GM18507 (cell line): Measurements from ENCODE around the gene LRRN2.
"Not testable (repeated sequence)": the region's sequence is repeated elsewhere in the genome, so short reads cannot be mapped to it uniquely, and the experiment has no call there.

Source experiments
- DNase-seq: peaks from one replicate; pipeline ENCODE4 v3.0.0; 2011; ENCODE audit warnings: low read depth; ENCODE audit not compliant: insufficient read length; ENCODE audit errors: extremely low spot score
- FAIRE-seq: peaks from 2 replicates; lab custom pipeline; 2011; peaks lifted over from hg19 to GRCh38; lab: Jason Lieb, UNC

Gene LRRN2

GRCh38 chr1:204641936-204642335 is 43.6 kb downstream of the LRRN2 start:
- DNase-seq (no peak), FAIRE-seq (no peak)

GRCh38 chr1:204641455-204641854 is 44.1 kb downstream of the LRRN2 start:
- FAIRE-seq: no peak
- DNase-seq: no peak

GRCh38 chr1:204640578-204640977 is 45.0 kb downstream of the LRRN2 start:
- no peak for DNase-seq
- FAIRE-seq: no peak

- DNase-seq (no peak), FAIRE-seq (no peak)
Measured at GRCh38 chr1:204634260-204634910, 51.2 kb downstream of the LRRN2 start.

- FAIRE-seq: no peak
Measured at GRCh38 chr1:204633665-204634064, 51.9 kb downstream of the LRRN2 start.

GRCh38 chr1:204630132-204630905 is 55.2 kb downstream of the LRRN2 start:
- FAIRE-seq (no peak), DNase-seq (no peak)

More at GRCh38 chr1:204633665-204634064, 51.9 kb downstream of the LRRN2 start:
- DNase-seq: no peak

- FAIRE-seq, DNase-seq: not testable (repeated sequence)
Measured at GRCh38 chr1:204629459-204629858, 56.1 kb downstream of the LRRN2 start.

GRCh38 chr1:204628868-204629267 is 56.7 kb downstream of the LRRN2 start:
- DNase-seq: no peak
- FAIRE-seq: no peak

- FAIRE-seq (no peak), DNase-seq (no peak)
Measured at GRCh38 chr1:204627436-204627835, 58.1 kb downstream of the LRRN2 start.

- FAIRE-seq: no peak
- DNase-seq: no peak
Measured at GRCh38 chr1:204626381-204626780, 59.2 kb downstream of the LRRN2 start.

- DNase-seq (no peak), FAIRE-seq (no peak)
Measured at GRCh38 chr1:204624631-204625216, 60.8 kb downstream of the LRRN2 start.

- no peak for DNase-seq
- FAIRE-seq: no peak
Measured at GRCh38 chr1:204623894-204624361, 61.6 kb downstream of the LRRN2 start.

GRCh38 chr1:204623365-204623893 is 62.1 kb downstream of the LRRN2 start:
- FAIRE-seq (no peak), DNase-seq (no peak)

GRCh38 chr1:204621996-204622395 is 63.5 kb downstream of the LRRN2 start:
- FAIRE-seq: no peak
- no peak for DNase-seq

GRCh38 chr1:204621396-204621795 is 64.1 kb downstream of the LRRN2 start:
- FAIRE-seq (no peak), DNase-seq (no peak)

GRCh38 chr1:204619721-204620120 is 65.8 kb downstream of the LRRN2 start:
- FAIRE-seq (no peak), DNase-seq (no peak)

- DNase-seq (no peak), FAIRE-seq (no peak)
Measured at GRCh38 chr1:204618148-204618760, 67.3 kb downstream of the LRRN2 start.

GRCh38 chr1:204617256-204618147 is 68.0 kb downstream of the LRRN2 start:
- DNase-seq (no peak), FAIRE-seq (no peak)

GRCh38 chr1:204616641-204617040 is 68.9 kb downstream of the LRRN2 start:
- FAIRE-seq (no peak), DNase-seq (no peak)
